Smooth muscle cell (in vitro differentiated cells): ENCODE data around the gene DMRTB1. TPM values are rescaled to one million over a fixed set of nuclear protein-coding genes. Genes with fewer than 3 reads are reported as not detected.
A peak's percentile ranks its signal among the peaks of the same experiment; 100 is the strongest.

Experiments used
- DNase-seq: peaks from one replicate; lab custom pipeline; 2025; ENCODE audit not compliant: unreplicated experiment; lab: John Stamatoyannopoulos, UW
- H2AFZ ChIP-seq: fragments of 200-600 bp; sonication (generic); 2 replicates; pipeline ENCODE4 v1.6.0; 2016; ENCODE audit warnings: antibody characterized with exemption, low read depth, mild to moderate bottlenecking
- H3F3A ChIP-seq: fragments of 200-600 bp; sonication (generic); 2 replicates; pipeline ENCODE4 v1.6.0; 2017; ENCODE audit warnings: antibody characterized with exemption, low read depth
- H3K27ac ChIP-seq: fragments of 200-600 bp; sonication (generic); 2 replicates; pipeline ENCODE4 v1.5.1; 2016; ENCODE audit warnings: low read depth, mild to moderate bottlenecking
- H3K27me3 ChIP-seq: fragments of 200-600 bp; sonication (generic); 2 replicates; pipeline ENCODE4 v1.6.1; 2016; ENCODE audit warnings: low read depth, mild to moderate bottlenecking
- H3K36me3 ChIP-seq: fragments of 200-600 bp; sonication (generic); 2 replicates; pipeline ENCODE4 v1.5.1; 2016; ENCODE audit warnings: low read depth
- H3K4me1 ChIP-seq: fragments of 200-600 bp; sonication (generic); 2 replicates; pipeline ENCODE4 v1.5.1; 2016; ENCODE audit warnings: low read depth
- H3K4me2 ChIP-seq: fragments of 200-600 bp; sonication (generic); 2 replicates; pipeline ENCODE4 v1.6.0; 2016; ENCODE audit warnings: mild to moderate bottlenecking
- H3K4me3 ChIP-seq: fragments of 200-600 bp; sonication (generic); 2 replicates; pipeline ENCODE4 v1.5.1; 2016; ENCODE audit warnings: mild to moderate bottlenecking
- H3K79me2 ChIP-seq: fragments of 200-600 bp; sonication (generic); 2 replicates; pipeline ENCODE4 v1.6.0; 2016; ENCODE audit warnings: low read depth, mild to moderate bottlenecking
- H3K9ac ChIP-seq: fragments of 200-600 bp; sonication (generic); 2 replicates; pipeline ENCODE4 v1.6.0; 2016; ENCODE audit warnings: low read depth
- H3K9me3 ChIP-seq: fragments of 200-600 bp; sonication (generic); replicated peaks from 2 replicates; pipeline ENCODE4 v1.5.1; 2016; ENCODE audit warnings: low read depth
- H4K20me1 ChIP-seq: fragments of 200-600 bp; sonication (generic); 2 replicates; pipeline ENCODE4 v1.6.0; 2016; ENCODE audit warnings: low read depth
- WGBS: methylation state at CpG from one replicate; pipeline ENCODE4 v1.1.7; 2016; ENCODE audit warnings: low lambda C conversion rate; 5-methylcytosine and 5-hydroxymethylcytosine counted together
- polyA plus RNA-seq: library from polyadenylated mRNA; unstranded; fragments of >200 nt; fragmentation: Nextera tagmentation; extraction: Ambion mirVana; gene quantifications from 2 replicates; pipeline ENCODE4 v1.2.1, GENCODE V29; 2016
- total RNA-seq: library from RNA; depleted of rRNA; stranded (reverse); fragments of >200 nt; gene quantifications from 2 replicates; pipeline ENCODE4 v1.2.3, GENCODE V29; 2014
- TF ChIP-seq, protein P1 (sequence below): fragments of 200-600 bp; sonication (generic); IDR thresholded peaks from 2 replicates; pipeline ENCODE4 v1.5.1; 2017; ENCODE audit warnings: borderline replicate concordance, mild to moderate bottlenecking, antibody characterized with exemption; ENCODE audit not compliant: insufficient read depth, poor library complexity, severe bottlenecking

DMRTB1 gene
- total and polyA plus RNA-seq, 2 experiments from 2014 or later = not detected

DNA sequence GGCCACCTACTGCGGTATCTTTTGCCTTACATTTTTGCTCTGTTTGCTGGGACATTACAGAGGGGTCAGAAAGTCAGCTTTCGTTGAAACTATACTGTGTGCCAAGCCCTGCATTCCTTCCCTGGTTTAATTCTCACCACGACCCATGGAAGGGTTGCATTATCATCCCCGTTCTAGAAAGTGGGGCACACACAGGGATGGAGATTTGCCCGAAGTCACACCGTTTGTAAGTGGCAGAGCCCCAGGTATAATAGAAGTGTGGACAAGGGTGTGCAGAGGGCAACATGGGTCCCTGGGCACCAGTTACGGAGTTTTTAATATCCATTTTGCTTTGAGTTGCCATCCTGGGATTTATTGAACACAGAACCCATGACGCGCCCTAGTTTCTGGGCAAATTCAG lies 11.8 kb downstream of the DMRTB1 start:
- Histone ChIP-seq H2AFZ (no peak overlapping the region), H3K79me2 (no peaks in the 10 kb centered on the region), H3K9ac (no peak overlapping the region), H3K27me3 (no peaks in the 10 kb centered on the region), H3K4me1 (peaks cover 3% of the 10 kb centered on the region), H3K4me2 (no peak overlapping the region), H4K20me1 (no peaks in the 10 kb centered on the region), H3K27ac (no peak overlapping the region), H3K4me3 (no peak overlapping the region), H3K36me3 (no peaks in the 10 kb centered on the region), H3F3A (no peaks in the 10 kb centered on the region), H3K9me3 (no peaks in the 10 kb centered on the region)
- TF ChIP-seq, protein P1, sequence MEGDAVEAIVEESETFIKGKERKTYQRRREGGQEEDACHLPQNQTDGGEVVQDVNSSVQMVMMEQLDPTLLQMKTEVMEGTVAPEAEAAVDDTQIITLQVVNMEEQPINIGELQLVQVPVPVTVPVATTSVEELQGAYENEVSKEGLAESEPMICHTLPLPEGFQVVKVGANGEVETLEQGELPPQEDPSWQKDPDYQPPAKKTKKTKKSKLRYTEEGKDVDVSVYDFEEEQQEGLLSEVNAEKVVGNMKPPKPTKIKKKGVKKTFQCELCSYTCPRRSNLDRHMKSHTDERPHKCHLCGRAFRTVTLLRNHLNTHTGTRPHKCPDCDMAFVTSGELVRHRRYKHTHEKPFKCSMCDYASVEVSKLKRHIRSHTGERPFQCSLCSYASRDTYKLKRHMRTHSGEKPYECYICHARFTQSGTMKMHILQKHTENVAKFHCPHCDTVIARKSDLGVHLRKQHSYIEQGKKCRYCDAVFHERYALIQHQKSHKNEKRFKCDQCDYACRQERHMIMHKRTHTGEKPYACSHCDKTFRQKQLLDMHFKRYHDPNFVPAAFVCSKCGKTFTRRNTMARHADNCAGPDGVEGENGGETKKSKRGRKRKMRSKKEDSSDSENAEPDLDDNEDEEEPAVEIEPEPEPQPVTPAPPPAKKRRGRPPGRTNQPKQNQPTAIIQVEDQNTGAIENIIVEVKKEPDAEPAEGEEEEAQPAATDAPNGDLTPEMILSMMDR = no peak
- DNase-seq = no peak
- WGBS = 95% methylated on average over 9 of the region's 9 CpGs

DNA sequence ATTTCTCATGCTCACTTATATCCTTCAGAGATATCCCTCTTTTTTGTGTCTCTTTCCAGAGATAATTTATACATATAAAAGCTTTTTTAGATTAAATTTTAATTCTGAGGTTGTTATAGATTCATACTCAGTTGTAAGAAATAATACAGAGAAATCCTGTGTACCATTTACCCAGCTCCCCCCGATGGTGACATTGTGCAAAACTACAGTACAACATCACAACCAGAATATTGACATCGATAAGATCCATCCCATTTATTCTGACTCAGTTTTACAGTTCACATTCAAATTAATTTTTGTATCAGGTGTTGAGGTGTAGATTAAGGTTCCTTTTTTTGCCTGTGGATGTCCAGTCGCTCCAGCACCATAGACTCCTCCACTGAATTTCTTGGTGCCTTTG lies 14.3 kb downstream of the DMRTB1 start:
- Histone ChIP-seq H3F3A (no peaks in the 10 kb centered on the region), H2AFZ (no peak overlapping the region), H3K9me3 (no peaks in the 10 kb centered on the region), H3K4me2 (no peak overlapping the region), H3K27ac (no peak overlapping the region), H3K4me1 (peaks cover 3% of the 10 kb centered on the region), H3K9ac (no peak overlapping the region), H3K36me3 (no peaks in the 10 kb centered on the region), H3K4me3 (no peak overlapping the region), H4K20me1 (no peaks in the 10 kb centered on the region), H3K79me2 (no peaks in the 10 kb centered on the region), H3K27me3 (no peaks in the 10 kb centered on the region)
- 82% methylated on average over 3 of the region's 3 CpGs for WGBS
- DNase-seq = no peak
- TF ChIP-seq, protein P1 = peak; percentile 22

DNA sequence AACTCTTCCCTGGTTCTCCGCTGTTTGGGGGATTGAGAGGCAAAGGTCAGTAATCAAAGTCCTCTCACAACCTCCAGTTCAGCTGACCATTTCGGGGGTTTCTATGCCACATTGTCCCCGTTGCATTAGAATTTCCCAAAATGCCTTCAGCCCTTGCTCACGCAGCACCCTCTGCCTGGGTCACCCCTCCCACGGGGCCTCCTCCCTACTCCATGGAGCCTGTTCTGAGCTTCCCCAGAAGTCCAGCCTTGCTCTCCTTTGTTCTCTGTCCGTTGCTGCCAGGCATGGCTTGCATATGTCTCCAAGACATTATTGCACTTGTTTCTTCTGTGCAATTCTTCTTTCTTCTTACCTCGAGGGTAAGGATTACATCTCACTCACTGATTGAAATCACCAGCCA lies 16.5 kb downstream of the DMRTB1 start:
- Histone ChIP-seq H3K27ac (no peak overlapping the region), H3K79me2 (no peaks in the 10 kb centered on the region), H4K20me1 (no peaks in the 10 kb centered on the region), H3K4me1 (no peaks in the 10 kb centered on the region), H3K4me2 (no peak overlapping the region), H3K27me3 (no peaks in the 10 kb centered on the region), H3K36me3 (no peaks in the 10 kb centered on the region), H3F3A (no peaks in the 10 kb centered on the region), H2AFZ (no peak overlapping the region), H3K9me3 (no peaks in the 10 kb centered on the region), H3K9ac (no peak overlapping the region), H3K4me3 (no peak overlapping the region)
- TF ChIP-seq, protein P1 = no peak
- no peak for DNase-seq
- WGBS = 85% methylated on average over 7 of the region's 7 CpGs

DNA sequence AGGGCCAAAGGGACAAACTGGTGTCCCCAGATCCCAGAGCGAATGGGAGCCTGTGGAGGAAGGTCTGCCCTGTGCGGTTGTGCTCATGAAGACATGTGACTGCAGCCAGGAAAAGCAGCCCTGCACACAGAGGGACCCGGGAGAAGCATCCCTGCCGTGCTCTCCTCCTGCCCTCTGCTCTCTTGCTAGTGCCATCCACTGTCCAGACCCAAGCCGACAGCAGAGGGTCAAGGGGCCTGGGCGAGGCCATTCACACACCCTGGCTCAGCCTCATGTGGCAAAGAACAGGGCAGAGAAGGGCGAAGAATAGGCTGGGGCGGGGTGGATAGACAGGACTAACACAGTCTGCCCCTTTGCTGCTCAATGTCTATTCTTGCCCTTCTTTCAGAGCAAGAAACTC lies 17.4 kb downstream of the DMRTB1 start:
- no peak for DNase-seq
- WGBS = 91% methylated on average over 8 of the region's 8 CpGs
- H3F3A ChIP-seq = no peaks in the 10 kb centered on the region
- no peaks in the 10 kb centered on the region for H4K20me1 ChIP-seq
- no peak overlapping the region for H2AFZ ChIP-seq
- H3K9me3 ChIP-seq = no peaks in the 10 kb centered on the region
- no peak overlapping the region for H3K4me3 ChIP-seq
- H3K4me1 ChIP-seq = no peaks in the 10 kb centered on the region
- no peak overlapping the region for H3K9ac ChIP-seq
- H3K27me3 ChIP-seq = no peaks in the 10 kb centered on the region
- no peak overlapping the region for H3K27ac ChIP-seq
- TF ChIP-seq, protein P1 = no peak
- H3K36me3 ChIP-seq = no peaks in the 10 kb centered on the region
- H3K4me2 ChIP-seq = no peak overlapping the region
- H3K79me2 ChIP-seq = no peaks in the 10 kb centered on the region
